GM20431 (cell line): Measurements from ENCODE around the gene THSD4.
"Not testable (repeated sequence)": the region's sequence is repeated elsewhere in the genome, so short reads cannot be mapped to it uniquely, and the experiment has no call there.

Experiments used
- in situ Hi-C: fragments of 300-500 bp; cut with MseI, MboI; formaldehyde crosslinking; loops from one replicate; pipeline ENCODE4 v1.15.0; 2020; ENCODE audit warnings: low sequenced_read_pairs; ENCODE audit not compliant: unreplicated experiment

The THSD4 gene

GRCh38 chr15:71357967-71358366, 242.7 kb downstream of the THSD4 start:
- in situ Hi-C loops, result no loop called here

GRCh38 chr15:71359246-71359645, 244.0 kb downstream of the THSD4 start:
- in situ Hi-C loops, result no loop called here

GRCh38 chr15:71362556-71362955, 247.3 kb downstream of the THSD4 start:
- in situ Hi-C loops, result no loop called here

- in situ Hi-C loops, result no loop called here
Observed at GRCh38 chr15:71362987-71363968, 248.0 kb downstream of the THSD4 start.

GRCh38 chr15:71364117-71364584, 248.9 kb downstream of the THSD4 start:
- in situ Hi-C loops, result no loop called here

- in situ Hi-C loops, result no loop called here
Observed at GRCh38 chr15:71366522-71366921, 251.3 kb downstream of the THSD4 start.

GRCh38 chr15:71366926-71367325, 251.7 kb downstream of the THSD4 start:
- in situ Hi-C loops, result no loop called here

- in situ Hi-C loops, result not testable (repeated sequence)
Observed at GRCh38 chr15:71367737-71368136, 252.5 kb downstream of the THSD4 start.

- in situ Hi-C loops, result not testable (repeated sequence)
Observed at GRCh38 chr15:71372769-71373168, 257.5 kb downstream of the THSD4 start.

- in situ Hi-C loops, result no loop called here
Observed at GRCh38 chr15:71373917-71374316, 258.6 kb downstream of the THSD4 start.

GRCh38 chr15:71374607-71375352, 259.5 kb downstream of the THSD4 start:
- in situ Hi-C loops, result no loop called here

- in situ Hi-C loops, result no loop called here
Observed at GRCh38 chr15:71375934-71376333, 260.7 kb downstream of the THSD4 start.

GRCh38 chr15:71379893-71380292, 264.6 kb downstream of the THSD4 start:
- in situ Hi-C loops, result no loop called here

GRCh38 chr15:71380345-71380744, 265.1 kb downstream of the THSD4 start:
- in situ Hi-C loops, result no loop called here

- in situ Hi-C loops, result no loop called here
Observed at GRCh38 chr15:71384501-71384900, 269.2 kb downstream of the THSD4 start.

GRCh38 chr15:71385026-71385425, 269.8 kb downstream of the THSD4 start:
- in situ Hi-C loops, result no loop called here

- in situ Hi-C loops, result no loop called here
Observed at GRCh38 chr15:71385457-71385856, 270.2 kb downstream of the THSD4 start.

GRCh38 chr15:71386005-71386404, 270.7 kb downstream of the THSD4 start:
- in situ Hi-C loops, result no loop called here

- in situ Hi-C loops, result no loop called here
Observed at GRCh38 chr15:71386448-71387236, 271.4 kb downstream of the THSD4 start.

- in situ Hi-C loops, result no loop called here
Observed at GRCh38 chr15:71387810-71388209, 272.5 kb downstream of the THSD4 start.
